IMR-90 (cell line): ENCODE data around the gene SV2C. TPM values are rescaled to one million over a fixed set of nuclear protein-coding genes. Genes with fewer than 3 reads are reported as not detected.

ENCODE experiments used
- ATAC-seq: fragments of 200-7000 bp; cut with Tn5 transposase; 2 replicates; pipeline ENCODE4 v1.9.1; 2020; ENCODE audit warnings: low read depth, mild to moderate bottlenecking, moderate library complexity
- BruUV-seq: library from RNA; stranded (reverse); fragments of 400-500 nt; replicated peaks from 2 replicates; lab custom pipeline; 2021; lab: Mats Ljungman, UMichigan
- CTCF ChIA-PET: fragments of 300-600 bp; formaldehyde crosslinking; extraction: SDS; loops from one replicate; lab custom pipeline; 2021; ENCODE audit warnings: antibody characterized with exemption; lab: Yijun Ruan, JAX
- POLR2A ChIA-PET: fragments of 300-600 bp; sonication (Branson Sonifier 250); formaldehyde crosslinking; loops from one replicate; lab custom pipeline; 2022; ENCODE audit warnings: antibody characterized with exemption; ENCODE audit not compliant: unreplicated experiment; lab: Charles Lee
- DNase-seq: peaks from one replicate; pipeline ENCODE4 v3.0.0; 2013
- H2AFZ ChIP-seq: replicated peaks from 2 replicates; pipeline ENCODE3; 2013; ENCODE audit warnings: low read length, mild to moderate bottlenecking; ENCODE audit not compliant: poor library complexity
- H2AK5ac ChIP-seq: 2 replicates; pipeline ENCODE4 v1.6.1; 2013; ENCODE audit warnings: low read depth, low read length, inconsistent platforms
- H2AK9ac ChIP-seq: replicated peaks from 2 replicates; pipeline ENCODE3; 2013; ENCODE audit warnings: mild to moderate bottlenecking, low read depth, low read length, moderate library complexity; ENCODE audit not compliant: poor library complexity
- H2BK120ac ChIP-seq: 2 replicates; pipeline ENCODE4 v1.6.1; 2013; ENCODE audit warnings: low read depth, low read length, inconsistent platforms
- H2BK15ac ChIP-seq: 3 replicates; pipeline ENCODE4 v1.6.1; 2013; ENCODE audit warnings: low read depth, low read length, inconsistent platforms
- H2BK20ac ChIP-seq: 2 replicates; pipeline ENCODE4 v1.6.1; 2013; ENCODE audit warnings: low read depth, mild to moderate bottlenecking, inconsistent platforms, low read length, moderate library complexity
- H2BK5ac ChIP-seq: 2 replicates; pipeline ENCODE4 v1.6.1; 2013; ENCODE audit warnings: mild to moderate bottlenecking, low read depth, low read length, inconsistent platforms; ENCODE audit not compliant: poor library complexity, severe bottlenecking
- H3K14ac ChIP-seq: replicated peaks from 2 replicates; pipeline ENCODE4 v1.6.1; 2013; ENCODE audit warnings: low read depth, low read length, inconsistent platforms
- H3K18ac ChIP-seq: 2 replicates; pipeline ENCODE4 v1.6.1; 2013; ENCODE audit warnings: low read depth, low read length, control low read depth
- H3K23ac ChIP-seq: 2 replicates; pipeline ENCODE4 v1.6.1; 2013; ENCODE audit warnings: low read depth, low read length, inconsistent platforms
- H3K27ac ChIP-seq: 2 replicates; pipeline ENCODE4 v1.5.1; 2013; ENCODE audit warnings: mild to moderate bottlenecking, control low read depth, low read length; ENCODE audit not compliant: insufficient read depth
- H3K27me3 ChIP-seq: 2 replicates; pipeline ENCODE4 v1.6.1; 2013; ENCODE audit warnings: low read length; ENCODE audit not compliant: control insufficient read depth, insufficient read depth
- H3K36me3 ChIP-seq: 2 replicates; pipeline ENCODE4 v1.6.1; 2013; ENCODE audit warnings: low read length, mixed read lengths; ENCODE audit not compliant: control insufficient read depth, insufficient read depth
- H3K4ac ChIP-seq: 2 replicates; pipeline ENCODE4 v1.6.1; 2013; ENCODE audit warnings: low read depth, low read length, inconsistent platforms
- H3K4me1 ChIP-seq: 2 replicates; pipeline ENCODE4 v1.6.1; 2013; ENCODE audit warnings: low read length, mixed read lengths; ENCODE audit not compliant: control insufficient read depth, insufficient read depth
- H3K4me2 ChIP-seq: 2 replicates; pipeline ENCODE4 v1.6.1; 2013; ENCODE audit warnings: low read depth, mild to moderate bottlenecking, control low read depth, low read length, moderate library complexity
- H3K4me3 ChIP-seq: 2 replicates; pipeline ENCODE4 v1.5.1; 2013; ENCODE audit warnings: low read depth, mild to moderate bottlenecking, control low read depth, low read length, moderate library complexity; ENCODE audit not compliant: insufficient read depth
- H3K56ac ChIP-seq: 2 replicates; pipeline ENCODE4 v1.6.1; 2013; ENCODE audit warnings: low read length, inconsistent platforms; ENCODE audit not compliant: insufficient read depth; ENCODE audit errors: extremely low read depth
- H3K79me1 ChIP-seq, 2 experiments: 2 replicates each; pipeline ENCODE4 v1.6.1; 2013; ENCODE audit warnings: low read length in 2 of 2, inconsistent platforms in 1 of 2, low read depth in 1 of 2
- H3K9ac ChIP-seq: 2 replicates; pipeline ENCODE4 v1.6.1; 2013; ENCODE audit warnings: low read depth, low read length, control low read depth
- H3K9me1 ChIP-seq: 2 replicates; pipeline ENCODE4 v1.6.1; 2013; ENCODE audit warnings: low read length, inconsistent platforms; ENCODE audit not compliant: insufficient read depth
- H3K9me3 ChIP-seq: 2 replicates; pipeline ENCODE4 v1.6.1; 2013; ENCODE audit warnings: low read length; ENCODE audit not compliant: control insufficient read depth, insufficient read depth
- H4K20me1 ChIP-seq: 2 replicates; pipeline ENCODE4 v1.6.1; 2013; ENCODE audit warnings: low read length, inconsistent platforms; ENCODE audit not compliant: insufficient read depth
- H4K5ac ChIP-seq: 2 replicates; pipeline ENCODE4 v1.6.1; 2013; ENCODE audit warnings: mild to moderate bottlenecking, low read depth, low read length, control low read depth
- H4K8ac ChIP-seq, 2 experiments: 2 replicates each; pipeline ENCODE4 v1.6.1; 2013; ENCODE audit warnings: low read depth in 2 of 2, low read length in 2 of 2, control low read depth in 1 of 2, inconsistent platforms in 1 of 2
- H4K91ac ChIP-seq: 2 replicates; pipeline ENCODE4 v1.6.1; 2013; ENCODE audit warnings: low read depth, low read length, inconsistent platforms; ENCODE audit not compliant: insufficient read depth
- WGBS, 2 experiments: methylation state at CpG; one replicate each; pipeline versions ENCODE4 v1.1.5 to v1.1.7; 2013; ENCODE audit warnings: missing lambda C conversion rate in 2 of 2; ENCODE audit not compliant: insufficient read length in 1 of 2; ENCODE audit errors: extremely low coverage in 2 of 2; 5-methylcytosine and 5-hydroxymethylcytosine counted together
- dilution Hi-C: fragments of 300-500 bp; cut with HindIII; formaldehyde crosslinking; loops from one replicate; pipeline ENCODE4 v1.14.3; 2018; ENCODE audit warnings: low sequenced_read_pairs; ENCODE audit not compliant: unreplicated experiment
- in situ Hi-C: fragments of 300-500 bp; cut with MboI; formaldehyde crosslinking; loops from 3 replicates; pipeline ENCODE4 v1.14.3; 2019; ENCODE audit warnings: low sequenced_read_pairs, inconsistent platforms, mixed read lengths
- intact Hi-C: fragments of 100-400 bp; cut with micrococcal nuclease; formaldehyde crosslinking; loops from 2 replicates; pipeline ENCODE4 v1.10.0; 2022
- polyA plus RNA-seq, 3 experiments: library from polyadenylated mRNA; depleted of rRNA; stranded (reverse); fragments of >200 nt; gene quantifications; 2 replicates each; pipeline ENCODE4 v1.2.3, GENCODE V29; 2012; ENCODE audit warnings: low replicate concordance in 1 of 3
- total RNA-seq: library from RNA; depleted of rRNA; stranded (reverse); fragments of >200 nt; gene quantifications from 2 replicates; pipeline ENCODE4 v1.2.3, GENCODE V29; 2012
- TF ChIP-seq, protein P1 (sequence below): conservative IDR thresholded peaks from 2 replicates; pipeline ENCODE4 v1.5.1; 2012; ENCODE audit warnings: mild to moderate bottlenecking, low read depth, low read length, improper control_type of control experiment

Gene SV2C
- total and polyA plus RNA-seq, 2 of the 4 experiments (the other 2 are of a cell fraction) = not detected

- Histone ChIP-seq H3K14ac (no peak overlapping the region), H3K79me1 (no peaks in the 10 kb centered on the region), H3K36me3 (no peaks in the 10 kb centered on the region), H3K27me3 (peaks cover 5% of the 10 kb centered on the region), H3K9me3 (no peaks in the 10 kb centered on the region), H4K20me1 (no peaks in the 10 kb centered on the region), H3K9ac (no peak overlapping the region), H3K9me1 (no peaks in the 10 kb centered on the region), H3K4me2 (no peak overlapping the region), H2BK120ac (no peak overlapping the region), H2AFZ (no peak overlapping the region), H3K27ac (no peak overlapping the region), H2BK15ac (no peak overlapping the region), H3K4ac (no peak overlapping the region), H2BK20ac (no peak overlapping the region), H4K5ac (no peak overlapping the region), H2BK5ac (no peak overlapping the region), H3K4me3 (no peak overlapping the region), H3K4me1 (no peaks in the 10 kb centered on the region), H2AK9ac (peak overlapping the region; percentile 31), H4K8ac (no peak overlapping the region), H4K91ac (no peak overlapping the region), H2AK5ac (no peak overlapping the region), H3K23ac (no peak overlapping the region), H3K56ac (no peak overlapping the region), H3K18ac (no peak overlapping the region)
- TF ChIP-seq, protein P1, sequence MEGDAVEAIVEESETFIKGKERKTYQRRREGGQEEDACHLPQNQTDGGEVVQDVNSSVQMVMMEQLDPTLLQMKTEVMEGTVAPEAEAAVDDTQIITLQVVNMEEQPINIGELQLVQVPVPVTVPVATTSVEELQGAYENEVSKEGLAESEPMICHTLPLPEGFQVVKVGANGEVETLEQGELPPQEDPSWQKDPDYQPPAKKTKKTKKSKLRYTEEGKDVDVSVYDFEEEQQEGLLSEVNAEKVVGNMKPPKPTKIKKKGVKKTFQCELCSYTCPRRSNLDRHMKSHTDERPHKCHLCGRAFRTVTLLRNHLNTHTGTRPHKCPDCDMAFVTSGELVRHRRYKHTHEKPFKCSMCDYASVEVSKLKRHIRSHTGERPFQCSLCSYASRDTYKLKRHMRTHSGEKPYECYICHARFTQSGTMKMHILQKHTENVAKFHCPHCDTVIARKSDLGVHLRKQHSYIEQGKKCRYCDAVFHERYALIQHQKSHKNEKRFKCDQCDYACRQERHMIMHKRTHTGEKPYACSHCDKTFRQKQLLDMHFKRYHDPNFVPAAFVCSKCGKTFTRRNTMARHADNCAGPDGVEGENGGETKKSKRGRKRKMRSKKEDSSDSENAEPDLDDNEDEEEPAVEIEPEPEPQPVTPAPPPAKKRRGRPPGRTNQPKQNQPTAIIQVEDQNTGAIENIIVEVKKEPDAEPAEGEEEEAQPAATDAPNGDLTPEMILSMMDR = no peak
- ChIA-PET CTCF (no interaction called here), POLR2A (no interaction called here)
- intact Hi-C loops (no loop called here), dilution Hi-C loops (no loop called here), in situ Hi-C loops (no loop called here)
- no TSS peak for BruUV-seq
- no CpG with 5 or more reads among the region's 3 CpGs for WGBS, 2 experiments
- DNase-seq (no peak), ATAC-seq (no peak)
Observed at GRCh38 chr5:76384705-76385104, 301.5 kb downstream of the SV2C start.
